GM19467 (cell line): ENCODE data around the gene SLC35F5.
"Not testable (repeated sequence)": the region's sequence is repeated elsewhere in the genome, so short reads cannot be mapped to it uniquely, and the experiment has no call there.

Source experiments
- ATAC-seq: cut with Tn5 transposase; IDR thresholded peaks from one replicate; pipeline ENCODE4 v1.9.1; 2021; ENCODE audit warnings: mild to moderate bottlenecking, moderate library complexity; ENCODE audit not compliant: unreplicated experiment

SLC35F5 gene

GRCh38 chr2:113756355-113757137 is at the start of gene SLC35F5:
SLC35F5 (minus strand) TSS chr2:113756642; CDS start chr2:113756409, 233 bp downstream.
- peak; percentile 80 for ATAC-seq

- ATAC-seq = no peak
These were observed 42.9 kb upstream of the SLC35F5 start for GRCh38 chr2:113799375-113799774.

- no peak for ATAC-seq
These were observed 40.8 kb upstream of the SLC35F5 start for GRCh38 chr2:113797237-113797636.

- ATAC-seq = no peak
These were observed 40.2 kb upstream of the SLC35F5 start for GRCh38 chr2:113796592-113797175.

- no peak for ATAC-seq
These were observed 39.0 kb upstream of the SLC35F5 start for GRCh38 chr2:113795405-113795920.

GRCh38 chr2:113791697-113792590 is 35.5 kb upstream of the SLC35F5 start:
- peak; percentile 94 for ATAC-seq

- ATAC-seq = no peak
These were observed 28.6 kb upstream of the SLC35F5 start for GRCh38 chr2:113784823-113785744.

GRCh38 chr2:113780472-113780871 is 24.0 kb upstream of the SLC35F5 start:
- no peak for ATAC-seq

- no peak for ATAC-seq
These were observed 20.9 kb upstream of the SLC35F5 start for GRCh38 chr2:113777371-113777770.

- ATAC-seq = no peak
These were observed 20.5 kb upstream of the SLC35F5 start for GRCh38 chr2:113776949-113777348.

GRCh38 chr2:113774616-113775015 is 18.2 kb upstream of the SLC35F5 start:
- not testable (repeated sequence) for ATAC-seq

GRCh38 chr2:113770929-113771328 is 14.5 kb upstream of the SLC35F5 start:
- ATAC-seq = no peak

GRCh38 chr2:113769555-113769954 is 13.1 kb upstream of the SLC35F5 start:
- ATAC-seq = no peak

- ATAC-seq = no peak
These were observed 12.3 kb upstream of the SLC35F5 start for GRCh38 chr2:113768770-113769169.

- ATAC-seq = no peak
These were observed 11.5 kb upstream of the SLC35F5 start for GRCh38 chr2:113767811-113768460.

- no peak for ATAC-seq
These were observed 8.8 kb upstream of the SLC35F5 start for GRCh38 chr2:113765276-113765675.

- ATAC-seq = no peak
These were observed 6.1 kb upstream of the SLC35F5 start for GRCh38 chr2:113762377-113763118.

GRCh38 chr2:113760400-113760799 is 4.0 kb upstream of the SLC35F5 start:
- ATAC-seq = no peak

- ATAC-seq = no peak
These were observed 756 bp upstream of the SLC35F5 start for GRCh38 chr2:113757138-113757657.
